DMS 273 treated with DMSO at 0.1 percent for 48 hours (cell line): ENCODE results near the gene DPPA2.
"Not testable (repeated sequence)": the region's sequence is repeated elsewhere in the genome, so short reads cannot be mapped to it uniquely, and the experiment has no call there.

ENCODE experiments used
- DNase-seq: peaks from one replicate; lab custom pipeline; 2025; lab: John Stamatoyannopoulos, UW

The DPPA2 gene, protein sequence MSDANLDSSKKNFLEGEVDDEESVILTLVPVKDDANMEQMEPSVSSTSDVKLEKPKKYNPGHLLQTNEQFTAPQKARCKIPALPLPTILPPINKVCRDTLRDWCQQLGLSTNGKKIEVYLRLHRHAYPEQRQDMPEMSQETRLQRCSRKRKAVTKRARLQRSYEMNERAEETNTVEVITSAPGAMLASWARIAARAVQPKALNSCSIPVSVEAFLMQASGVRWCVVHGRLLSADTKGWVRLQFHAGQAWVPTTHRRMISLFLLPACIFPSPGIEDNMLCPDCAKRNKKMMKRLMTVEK

DNA sequence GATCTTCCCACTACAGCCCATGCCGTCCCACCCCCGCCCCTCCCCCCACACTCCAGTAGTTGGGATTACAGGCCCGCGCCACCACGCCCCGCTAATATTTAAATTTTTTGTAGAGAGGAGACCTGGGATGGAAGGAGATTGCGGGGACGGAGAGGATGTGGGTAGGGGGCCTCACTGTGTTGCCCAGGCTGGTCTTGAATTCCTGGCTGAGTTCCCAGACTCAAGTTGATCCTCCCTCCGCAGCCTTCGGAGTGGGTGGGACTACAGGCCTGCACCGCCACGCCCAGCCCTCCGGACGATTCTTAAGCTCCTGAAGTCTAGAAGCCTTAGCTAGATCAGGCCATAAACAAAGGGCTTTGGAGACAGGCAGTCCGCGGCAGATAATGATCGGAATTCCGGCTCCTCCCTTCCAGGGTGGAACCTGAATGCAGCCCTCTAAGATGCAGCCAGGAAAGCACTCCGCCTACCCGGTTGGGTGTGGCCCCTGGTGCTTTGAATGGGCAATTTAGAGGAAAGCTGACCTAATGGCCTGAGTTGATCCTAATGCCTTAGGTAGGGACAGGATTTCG lies at the start of gene DPPA2:
DPPA2 (minus strand) TSS at position 356 of the 569 bp plus-strand sequence. CDS start 1,975 bp downstream, outside the sequence.
- no peak for DNase-seq

DNA sequence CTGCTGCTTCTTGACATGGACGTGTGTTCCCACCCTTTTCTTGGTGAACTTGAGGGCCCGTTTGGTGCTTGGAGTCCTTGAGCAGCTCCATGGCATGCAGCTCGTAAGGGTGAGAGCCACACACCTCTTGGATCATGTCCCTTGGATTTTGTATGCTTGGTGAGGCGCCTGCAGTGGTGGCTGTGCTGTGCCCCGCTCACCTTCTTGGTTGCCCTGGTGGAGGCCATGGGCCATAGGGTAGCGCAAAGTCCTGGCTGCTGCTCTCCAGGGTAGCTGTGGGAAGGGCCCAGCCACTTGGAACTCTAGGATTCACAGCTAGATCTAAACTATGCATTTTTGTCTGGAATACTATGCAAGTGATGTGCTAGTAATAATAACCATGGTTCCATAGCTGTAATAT lies 47.8 kb upstream of the DPPA2 start:
- DNase-seq = no peak

DNA sequence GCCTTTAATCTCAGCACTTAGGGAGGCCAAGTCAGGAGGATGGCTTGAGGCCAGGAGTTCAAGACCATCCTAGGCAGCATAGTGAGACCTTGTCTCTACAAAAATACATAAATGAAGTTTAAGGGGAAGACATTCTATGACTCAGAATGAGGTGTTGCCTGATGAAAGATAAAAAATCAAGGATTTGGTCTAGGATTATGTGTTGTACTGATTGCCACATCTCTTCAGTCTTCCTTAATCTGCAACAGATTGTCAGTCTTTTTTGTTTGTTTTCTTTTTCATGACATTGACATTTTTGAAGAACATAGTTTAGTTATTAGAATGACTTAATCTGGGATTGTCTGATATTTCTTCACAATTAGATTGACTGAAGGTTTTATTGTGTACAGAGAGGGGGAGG lies 47.3 kb upstream of the DPPA2 start:
- DNase-seq = no peak

DNA sequence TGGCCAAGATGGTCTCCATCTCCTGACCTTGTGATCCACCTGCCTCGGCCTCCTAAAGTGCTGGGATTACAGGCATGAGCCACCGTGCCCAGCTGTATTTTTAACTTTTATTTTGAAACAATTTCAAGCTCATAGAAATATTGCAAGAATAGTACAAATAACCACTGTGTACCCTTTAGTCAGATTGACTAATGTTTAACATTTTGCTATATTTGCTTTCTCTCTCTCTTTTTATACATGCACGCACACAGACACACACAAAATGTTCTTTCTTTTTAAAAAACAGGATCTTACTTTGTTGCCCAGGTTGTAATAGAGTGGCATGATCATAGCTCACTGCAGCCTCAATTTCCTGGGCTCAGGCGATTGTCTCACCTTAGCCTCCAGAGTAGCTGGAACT lies 46.5 kb upstream of the DPPA2 start:
- DNase-seq = no peak

DNA sequence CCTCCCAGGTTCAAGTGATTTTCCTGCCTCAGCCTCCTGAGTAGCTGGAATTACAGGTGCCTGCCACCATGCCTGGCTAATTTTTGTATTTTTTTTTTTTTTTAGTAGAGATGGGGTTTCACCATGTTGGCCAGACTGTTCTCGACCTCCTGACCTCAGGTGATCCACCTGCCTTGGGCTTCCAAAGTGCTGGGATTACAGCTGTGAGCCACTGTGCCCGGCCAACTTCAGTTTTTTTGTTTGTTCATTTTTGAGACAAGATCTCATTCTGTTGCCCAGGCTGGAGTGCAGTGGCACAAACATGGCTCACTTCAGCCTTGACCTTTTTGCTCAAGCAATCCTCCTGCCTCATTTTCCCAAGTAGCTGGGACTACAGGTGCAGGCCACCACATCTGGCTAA lies 42.5 kb upstream of the DPPA2 start:
- not testable (repeated sequence) for DNase-seq

DNA sequence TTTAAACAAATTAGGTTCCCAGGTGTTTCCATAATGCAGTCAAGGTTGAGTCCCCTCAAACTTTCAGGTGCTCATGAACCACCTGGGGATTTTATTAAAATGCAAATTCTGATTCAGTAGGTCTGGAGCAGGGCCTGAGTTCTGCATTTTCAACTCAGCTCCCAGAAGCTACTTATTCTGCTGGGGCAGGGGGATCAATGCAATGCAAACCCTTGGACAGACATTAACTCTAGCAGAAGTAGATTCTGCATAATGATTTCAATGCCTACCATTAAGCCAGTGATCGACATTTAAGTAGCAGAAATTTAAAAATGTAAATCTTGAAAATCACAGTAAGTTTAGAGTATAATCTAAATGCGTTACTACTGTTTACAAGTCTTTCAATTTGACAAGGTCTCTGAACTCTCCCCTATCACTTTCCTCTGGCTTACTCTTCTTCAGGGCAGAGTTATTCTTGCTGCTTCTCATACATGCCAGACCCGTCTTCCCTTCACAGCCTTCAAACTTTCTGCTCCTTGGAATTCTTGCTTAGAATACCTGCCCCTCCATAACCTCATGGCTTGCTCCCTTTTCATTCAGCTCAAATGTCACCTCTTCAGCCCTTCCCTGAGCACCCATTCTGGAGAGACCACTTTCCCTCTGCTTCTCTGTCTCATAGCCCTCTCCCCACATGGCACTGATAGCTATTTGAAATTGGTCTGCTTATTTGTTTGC lies 40.3 kb upstream of the DPPA2 start:
- no peak for DNase-seq

DNA sequence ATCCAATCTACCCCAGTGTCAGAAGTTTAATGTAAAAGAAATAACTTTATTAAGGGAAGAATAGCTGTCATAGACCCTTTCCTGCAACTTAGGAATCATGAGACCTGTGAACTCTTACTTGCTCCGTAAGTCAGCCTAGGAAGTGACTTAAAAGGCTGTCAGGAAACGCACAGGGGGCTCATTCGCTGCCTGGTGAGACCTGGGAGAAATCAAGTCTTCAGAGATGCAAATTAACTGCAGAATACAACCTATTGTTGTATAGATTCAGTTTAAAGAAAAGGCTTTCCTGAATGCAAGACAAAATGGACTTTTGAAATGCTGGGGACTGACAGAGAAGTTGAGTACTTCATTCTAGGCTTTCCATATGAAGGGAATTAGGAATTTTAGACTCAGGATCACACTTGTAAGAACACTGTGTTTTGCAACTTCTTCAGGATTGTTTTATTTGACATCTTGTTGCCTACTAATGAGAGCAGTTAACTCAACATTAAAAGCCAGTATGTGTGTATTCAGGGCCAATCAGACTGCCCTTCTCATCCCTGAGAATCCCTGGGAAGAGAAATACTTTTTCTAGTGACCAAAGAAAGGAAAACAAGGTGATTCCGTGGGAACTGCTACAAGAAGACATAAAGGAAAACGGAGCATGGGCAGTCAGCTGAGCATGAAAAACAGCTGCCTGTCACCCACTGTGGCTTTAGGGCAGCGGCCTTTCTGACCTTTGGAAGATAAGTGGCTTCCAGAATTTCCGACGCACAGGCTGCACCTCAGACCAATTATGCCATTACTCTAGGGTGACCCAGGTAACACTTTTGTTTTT lies 39.5 kb upstream of the DPPA2 start:
- no peak for DNase-seq

DNA sequence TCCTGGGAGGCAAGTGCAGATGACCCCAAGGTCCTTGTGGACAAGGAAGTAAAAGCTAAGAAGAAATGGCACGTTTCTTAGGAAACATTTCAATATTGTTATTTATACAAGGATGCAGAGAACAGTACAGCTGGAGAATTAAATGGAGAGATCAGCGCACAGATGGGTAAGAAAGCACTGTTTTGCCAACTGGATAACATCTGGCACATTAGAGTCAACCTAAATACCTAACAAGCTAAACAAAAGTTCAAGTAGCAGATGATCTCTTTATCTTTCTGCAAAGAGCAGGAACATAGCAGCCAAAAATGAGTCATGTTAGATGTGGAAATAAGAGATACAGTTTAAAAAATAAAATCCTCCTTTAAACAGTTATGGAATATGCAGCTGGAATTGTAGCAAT lies 36.7 kb upstream of the DPPA2 start:
- DNase-seq = peak; percentile 22

DNA sequence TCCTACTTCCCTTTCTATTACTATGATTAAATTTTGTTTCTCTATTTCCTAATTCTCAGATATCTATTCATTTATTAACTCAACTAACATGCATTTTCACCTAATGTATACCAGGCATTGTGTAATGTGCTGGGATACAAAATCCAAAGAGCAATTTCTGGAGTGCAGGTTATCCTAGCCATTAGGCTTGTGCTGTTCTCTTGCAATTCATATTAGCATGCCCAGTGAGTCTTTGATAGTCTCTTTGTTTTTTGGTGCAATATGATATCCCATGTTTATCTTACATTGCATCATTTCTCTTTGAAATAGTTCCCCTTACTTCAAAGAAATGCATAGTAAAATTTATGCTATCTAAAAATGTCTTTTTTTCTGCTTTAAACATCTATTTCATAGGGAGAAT lies 34.9 kb upstream of the DPPA2 start:
- DNase-seq = no peak

DNA sequence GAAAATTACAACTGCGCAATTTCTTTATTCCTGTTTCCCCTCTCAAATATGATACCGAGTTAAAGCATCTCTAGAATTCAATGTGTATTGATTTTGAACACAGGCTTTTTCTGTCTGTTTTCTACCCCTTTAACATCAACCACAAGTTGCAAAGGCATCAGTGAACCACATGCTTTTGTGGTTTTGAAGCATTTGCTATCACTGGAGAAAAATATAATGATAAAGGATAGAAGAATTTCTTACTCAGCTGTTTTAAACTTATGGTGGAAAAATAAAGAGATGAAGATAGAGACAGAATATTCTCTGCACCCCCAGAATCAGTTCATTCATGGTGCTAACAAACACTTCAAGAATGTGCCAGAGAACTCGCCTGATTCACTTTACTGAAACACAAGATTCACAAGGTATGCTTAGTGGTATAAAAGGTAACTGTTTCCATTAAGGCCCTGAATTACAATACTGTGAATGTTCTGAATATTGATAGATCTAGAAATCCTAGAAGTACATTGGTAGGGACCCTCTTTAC lies 30.5 kb upstream of the DPPA2 start:
- DNase-seq = no peak

DNA sequence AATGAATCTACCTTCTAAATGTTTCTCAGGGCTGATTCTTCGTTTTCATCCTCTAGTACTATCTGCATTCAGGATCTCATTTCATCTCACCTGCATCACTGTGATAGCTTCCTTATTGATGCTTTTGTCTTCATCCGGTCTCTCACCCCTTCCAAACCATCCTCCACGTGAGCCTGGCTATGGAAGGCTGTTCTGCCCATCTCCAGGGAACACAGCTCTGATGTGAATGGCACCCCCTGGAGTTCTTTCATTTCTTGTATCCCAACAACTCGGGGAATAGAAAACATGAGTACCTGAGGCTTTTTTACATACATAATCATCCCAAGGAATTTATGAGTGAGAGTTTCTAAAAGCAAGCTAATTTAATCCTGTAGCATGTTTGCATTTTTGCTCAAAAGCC lies 29.8 kb upstream of the DPPA2 start:
- DNase-seq = no peak

DNA sequence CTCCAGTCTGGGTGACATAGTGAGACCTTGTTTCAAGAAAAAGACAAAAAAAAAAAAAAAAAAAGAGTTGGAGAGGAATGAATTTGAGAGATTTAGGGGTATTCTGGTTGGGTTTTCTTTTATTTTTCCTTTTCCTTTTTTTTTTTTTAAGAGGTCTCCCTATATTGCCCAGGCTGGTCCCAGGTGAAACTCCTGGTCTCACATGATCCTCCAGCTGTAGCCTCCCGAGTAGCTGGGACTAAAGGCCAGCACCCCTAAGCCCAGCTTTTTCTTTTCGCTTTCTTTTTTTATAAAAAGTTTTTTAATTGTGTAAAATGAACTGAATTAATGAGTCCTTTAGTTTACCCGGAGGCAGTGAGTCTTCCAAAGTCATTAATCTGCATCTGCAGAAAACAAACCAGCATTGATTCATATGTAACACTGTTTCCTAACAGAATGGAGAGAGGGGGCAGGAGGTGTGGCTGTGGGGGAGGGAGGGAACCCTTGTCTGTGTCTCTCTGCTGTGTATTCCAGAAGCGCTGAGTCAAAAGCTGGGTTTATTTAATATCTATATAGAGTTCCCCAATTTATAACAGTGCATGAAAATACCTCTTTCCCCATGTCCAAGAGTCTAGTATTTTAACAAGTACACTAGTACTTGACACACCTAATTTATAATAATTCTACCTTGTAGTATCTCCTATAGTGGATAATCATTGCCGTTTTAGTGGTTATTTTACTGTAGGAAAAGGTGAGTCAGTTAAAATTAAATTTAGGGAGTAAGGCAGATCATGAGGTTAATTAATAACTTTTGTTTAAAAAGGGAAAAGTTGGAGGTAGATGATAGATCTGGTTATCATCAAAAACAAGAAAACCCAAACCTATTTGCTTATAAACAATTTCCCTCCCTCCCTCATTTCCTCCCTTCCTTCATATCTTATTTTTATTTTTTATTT lies 23.7 kb upstream of the DPPA2 start:
- no peak for DNase-seq

DNA sequence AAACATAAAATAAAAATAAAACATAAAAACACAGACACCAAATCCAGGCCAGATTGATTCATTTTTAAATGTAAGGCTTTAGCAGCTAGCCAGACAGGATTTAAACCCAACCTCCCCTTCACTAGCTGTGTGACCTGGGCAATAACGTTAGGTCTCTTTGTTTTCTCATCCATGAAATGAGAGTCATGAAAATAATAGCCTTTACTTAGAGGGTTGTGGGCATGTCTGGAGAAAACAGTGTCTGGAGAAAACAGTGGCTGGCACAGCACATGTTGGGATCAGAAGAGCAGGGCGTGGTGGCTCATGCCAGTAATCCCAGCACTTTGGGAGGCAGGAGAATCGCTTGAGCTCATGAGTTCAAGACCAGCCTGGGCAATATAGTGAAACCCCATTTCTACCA lies 22.9 kb upstream of the DPPA2 start:
- no peak for DNase-seq

DNA sequence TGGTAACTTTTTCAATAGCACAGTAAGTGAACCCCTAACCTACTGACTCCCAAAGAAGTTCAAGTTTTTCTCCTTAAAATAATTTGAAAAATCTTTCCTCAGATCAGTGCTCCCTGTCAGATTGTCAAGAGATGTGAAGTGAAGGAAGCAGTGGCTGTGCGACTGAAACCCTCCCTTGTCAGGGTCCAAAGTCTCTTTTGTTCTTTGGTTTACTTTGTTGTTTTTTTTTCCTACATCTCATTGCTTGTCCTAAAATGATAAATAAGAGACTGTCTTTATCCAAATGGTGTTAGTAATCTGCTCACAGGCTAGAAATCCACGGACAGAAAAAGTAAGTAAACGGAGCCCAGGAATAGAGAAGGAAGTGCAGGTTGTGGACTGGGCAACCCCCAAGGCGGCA lies 22.0 kb upstream of the DPPA2 start:
- no peak for DNase-seq

DNA sequence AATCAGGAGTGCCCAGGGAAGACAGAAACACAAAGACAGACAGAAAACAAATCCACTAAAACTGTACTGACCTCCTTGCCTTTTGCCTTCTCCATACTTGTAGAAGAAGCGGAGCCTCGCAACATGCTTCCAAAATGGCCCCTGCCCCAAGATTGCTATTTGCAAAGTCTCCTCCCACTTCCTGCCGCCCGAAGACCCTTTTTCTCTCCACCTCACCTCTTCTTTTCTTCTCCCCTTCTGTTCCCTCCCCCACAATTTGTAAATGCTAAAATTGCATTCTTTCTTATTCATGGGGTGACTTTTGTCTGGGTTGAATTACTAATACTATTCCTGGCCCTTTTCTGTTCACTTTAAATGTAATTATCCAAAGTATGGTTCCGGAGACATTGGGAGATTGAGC lies 21.1 kb upstream of the DPPA2 start, which contains the start of gene DPPA4:
DPPA4 (minus strand) TSS at position 154 of the 400 bp plus-strand sequence; CDS start at position 125, 29 bp downstream.
- no peak for DNase-seq

DNA sequence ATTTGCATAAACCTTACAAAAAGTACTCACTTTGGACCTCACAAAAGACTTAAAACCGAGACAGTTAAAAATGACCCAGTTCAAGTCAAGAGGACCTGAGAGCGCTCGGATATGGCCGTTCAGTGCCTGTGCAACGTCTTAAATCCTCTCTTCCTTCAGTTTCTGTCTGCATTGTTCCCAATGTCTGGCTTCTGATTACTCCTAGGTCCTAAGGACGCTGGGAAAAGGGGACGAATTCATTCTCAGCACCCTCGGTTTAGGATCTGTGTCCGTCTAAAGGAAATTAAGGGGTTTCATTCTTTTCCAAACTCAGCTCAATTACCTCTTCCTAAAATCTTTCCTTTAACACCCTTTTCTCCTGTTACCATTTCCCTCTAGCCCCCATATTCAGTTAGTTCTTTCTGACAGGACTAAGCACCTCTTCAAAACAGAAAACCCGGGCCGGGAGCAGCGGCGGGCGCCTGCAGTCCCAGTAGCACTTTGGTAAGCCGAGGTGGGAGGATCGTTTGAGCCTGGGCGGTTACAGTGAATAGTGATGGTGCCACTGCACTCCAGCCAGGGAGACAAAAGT lies 20.1 kb upstream of the DPPA2 start:
- no peak for DNase-seq

DNA sequence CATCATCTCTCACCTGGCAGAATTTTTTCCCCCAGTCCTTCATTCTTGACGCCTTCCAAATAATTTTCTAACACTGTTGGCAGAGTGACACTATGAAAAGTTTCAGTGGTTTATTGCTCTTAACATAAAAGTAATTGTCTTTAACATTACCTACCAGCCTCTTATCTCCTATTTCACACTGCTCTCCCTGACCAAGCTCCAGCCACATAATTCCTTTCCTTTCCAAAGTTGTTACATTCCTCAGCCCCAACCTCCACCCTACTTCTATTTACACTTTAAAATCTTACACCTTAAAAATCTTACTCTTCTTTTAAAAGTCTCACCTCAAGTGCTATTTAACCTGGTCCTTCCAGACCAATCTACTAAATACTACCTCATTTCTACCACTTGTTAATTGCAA lies 18.3 kb upstream of the DPPA2 start:
- DNase-seq = no peak

DNA sequence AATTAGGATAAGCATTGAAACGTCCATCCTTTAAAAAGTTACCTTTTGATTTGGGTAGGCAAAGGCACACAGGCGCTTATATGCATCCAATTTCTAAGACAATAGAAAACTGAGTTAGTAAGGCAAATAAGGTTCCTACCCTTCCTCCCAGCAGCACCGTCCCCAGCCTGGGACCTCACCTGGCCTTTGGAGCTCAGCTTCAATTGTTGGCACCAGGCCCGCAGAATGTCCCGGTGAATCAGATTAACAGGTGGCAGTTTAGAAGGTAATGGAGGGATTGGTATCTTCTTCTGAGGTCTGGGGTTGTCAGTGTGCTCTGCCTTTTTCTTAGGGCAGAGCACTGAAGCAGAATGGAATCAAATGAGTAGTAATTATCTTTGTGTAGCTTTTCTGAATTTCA lies 15.4 kb upstream of the DPPA2 start:
- DNase-seq = no peak

DNA sequence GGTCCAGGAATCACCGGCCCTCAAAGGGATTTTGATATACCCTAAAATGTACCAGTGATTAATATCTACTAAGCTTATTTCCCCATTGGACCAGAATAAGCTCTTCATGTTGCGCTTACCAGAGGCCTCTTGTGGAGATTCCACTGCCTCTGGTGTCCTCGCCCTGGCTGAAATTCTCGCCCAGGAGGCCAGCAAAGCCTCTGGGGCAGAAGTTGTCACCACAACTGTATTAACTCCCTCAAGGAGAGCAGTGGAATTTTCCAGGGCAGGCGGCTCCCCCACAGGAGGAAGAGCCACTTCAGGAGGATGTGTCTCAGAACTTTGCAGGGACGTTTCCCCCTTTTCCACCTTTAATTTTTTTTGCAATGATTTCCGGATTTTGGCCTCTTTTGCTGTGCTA lies 14.1 kb upstream of the DPPA2 start:
- DNase-seq = no peak

DNA sequence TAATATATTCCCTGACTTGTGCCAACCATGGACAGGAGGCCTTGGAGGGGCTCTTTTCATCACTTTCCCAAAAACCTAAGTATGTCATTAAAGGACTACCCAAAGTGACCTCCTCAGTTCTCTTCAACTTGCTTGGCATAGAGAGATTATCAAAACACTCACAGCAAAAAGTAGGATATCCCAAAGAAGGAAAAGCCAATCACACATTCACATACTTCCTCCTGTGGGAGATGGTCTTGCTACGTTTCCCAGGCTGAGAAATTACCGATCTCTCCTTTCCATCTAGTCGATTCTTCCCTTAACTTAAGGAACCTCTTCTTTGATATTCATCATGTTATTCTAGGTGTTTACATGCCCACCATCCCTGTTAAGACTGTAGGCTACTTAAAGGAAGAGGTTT lies 11.9 kb upstream of the DPPA2 start:
- no peak for DNase-seq

DNA sequence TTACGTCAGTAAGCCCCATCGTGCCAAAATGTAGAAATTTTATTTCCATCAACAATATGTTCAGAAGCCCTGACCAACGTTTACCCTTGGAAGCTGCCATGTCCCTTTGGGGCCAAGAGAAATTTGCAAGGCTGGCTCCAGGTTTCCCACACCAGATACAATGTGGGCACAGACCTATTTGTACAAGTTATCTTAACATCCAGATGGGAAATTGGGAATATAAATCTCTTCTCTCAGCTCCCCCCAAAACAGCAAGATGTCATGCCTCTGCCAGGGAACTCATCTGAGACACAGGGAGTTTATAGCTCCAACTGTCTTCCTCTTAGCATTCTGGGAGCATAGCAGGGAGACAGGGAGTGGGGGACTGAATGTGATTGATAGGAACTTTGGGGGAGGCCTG lies 9.3 kb upstream of the DPPA2 start:
- no peak for DNase-seq
